Uterus (tissue), 4 donors: Measurements from ENCODE around the gene MAN2B2. TPM values are rescaled to one million over a fixed set of nuclear protein-coding genes. Genes with fewer than 3 reads are reported as not detected.

Experiments
- DNase-seq, 2 donors: peaks; one replicate each; pipeline ENCODE4 v3.0.0-alpha.2; 2019 to 2020
- H3K27ac ChIP-seq, 2 donors: fragments of 200-600 bp; sonication (generic); 1 replicate in 1 of 2; 2 replicates in 1 of 2; pipeline ENCODE4 v1.5.1; 2016 to 2018
- H3K27me3 ChIP-seq, 2 donors: fragments of 200-600 bp; sonication (generic); one replicate each; pipeline ENCODE4 v1.5.1; 2018 to 2019; ENCODE audit warnings: control low read depth in 1 of 2
- H3K36me3 ChIP-seq, 2 donors: fragments of 200-600 bp; sonication (generic); one replicate each; pipeline ENCODE4 v1.5.1; 2019; ENCODE audit warnings: control low read depth in 1 of 2
- H3K4me1 ChIP-seq, 2 donors: fragments of 200-600 bp; sonication (generic); one replicate each; pipeline ENCODE4 v1.5.1; 2018 to 2019; ENCODE audit warnings: control low read depth in 1 of 2
- H3K4me3 ChIP-seq, 2 donors: fragments of 200-600 bp; sonication (generic); 1 replicate in 1 of 2; 2 replicates in 1 of 2; pipeline ENCODE4 v1.5.1; 2018 to 2019; ENCODE audit warnings: mild to moderate bottlenecking in 1 of 2
- H3K9me3 ChIP-seq, 2 donors: fragments of 200-600 bp; sonication (generic); one replicate each; pipeline ENCODE4 v1.5.1; 2019; ENCODE audit warnings: control low read depth in 1 of 2
- CTCF ChIP-seq, 4 experiments: fragments of 200-600 bp in 2 of 4; fragments of 450-650 bp in 2 of 4; sonication (generic) in 2 of 4; IDR thresholded peaks; one replicate each; pipeline ENCODE4 v1.5.1; 2016 to 2019; ENCODE audit warnings: antibody characterized with exemption in 4 of 4, mild to moderate bottlenecking in 2 of 4, moderate library complexity in 1 of 4
- POLR2A ChIP-seq, 2 donors: fragments of 450-650 bp; IDR thresholded peaks; one replicate each; pipeline ENCODE4 v1.6.1; 2016; ENCODE audit warnings: antibody characterized with exemption in 2 of 2, mild to moderate bottlenecking in 1 of 2, moderate library complexity in 1 of 2
- intact Hi-C: fragments of 100-400 bp; cut with DNase I; formaldehyde crosslinking; loops from one replicate; pipeline ENCODE4 v1.15.1; 2023; ENCODE audit warnings: low total_unique reads
- total RNA-seq, 4 donors: library from RNA; depleted of rRNA in 3 of 4; stranded (reverse); fragments of >200 nt in 3 of 4; gene quantifications; one replicate each; pipeline versions ENCODE4 v1.1.0 to v1.2.4, GENCODE V29; 2014 to 2023
- donor health status: DM: yes; HTN: yes; CAD: no.

The MAN2B2 gene
- total RNA-seq, 4 donors from 2014 or later = 14.8 to 30.8 (median 19.2) TPM

DNA sequence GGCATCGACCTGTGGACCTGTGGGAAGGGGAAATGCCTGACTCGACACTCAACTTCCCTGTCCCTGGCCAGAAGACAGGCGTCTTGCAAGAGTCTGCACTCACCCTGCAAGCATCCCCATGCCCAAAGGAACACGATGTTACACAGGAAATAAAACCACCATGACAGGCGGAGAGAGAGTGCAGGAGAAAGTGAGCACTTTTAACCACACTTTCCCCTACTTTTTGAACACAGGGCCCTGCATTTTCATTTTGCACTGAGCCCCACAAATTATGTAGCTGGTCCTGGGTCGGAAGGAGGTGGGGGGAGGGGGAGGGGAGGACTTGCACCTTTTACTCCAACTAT, 13.8 kb upstream of the MAN2B2 start:
- intact Hi-C loops = no loop called here
- no peak for TF ChIP-seq CTCF (IDR thresholded peaks at IDR 0.05)
- TF ChIP-seq POLR2A (IDR thresholded peaks at IDR 0.05) = no peak
- no peaks in the 10 kb centered on the region for H3K36me3 ChIP-seq
- H3K9me3 ChIP-seq = no peaks in the 10 kb centered on the region
- DNase-seq = no peak
- H3K27ac ChIP-seq = no peak overlapping the region
- peaks cover 0 to 8% of the 10 kb centered on the region in 2 donors for H3K27me3 ChIP-seq
- H3K4me3 ChIP-seq = no peak overlapping the region
- peaks cover 0 to 5% of the 10 kb centered on the region in 2 donors for H3K4me1 ChIP-seq

DNA sequence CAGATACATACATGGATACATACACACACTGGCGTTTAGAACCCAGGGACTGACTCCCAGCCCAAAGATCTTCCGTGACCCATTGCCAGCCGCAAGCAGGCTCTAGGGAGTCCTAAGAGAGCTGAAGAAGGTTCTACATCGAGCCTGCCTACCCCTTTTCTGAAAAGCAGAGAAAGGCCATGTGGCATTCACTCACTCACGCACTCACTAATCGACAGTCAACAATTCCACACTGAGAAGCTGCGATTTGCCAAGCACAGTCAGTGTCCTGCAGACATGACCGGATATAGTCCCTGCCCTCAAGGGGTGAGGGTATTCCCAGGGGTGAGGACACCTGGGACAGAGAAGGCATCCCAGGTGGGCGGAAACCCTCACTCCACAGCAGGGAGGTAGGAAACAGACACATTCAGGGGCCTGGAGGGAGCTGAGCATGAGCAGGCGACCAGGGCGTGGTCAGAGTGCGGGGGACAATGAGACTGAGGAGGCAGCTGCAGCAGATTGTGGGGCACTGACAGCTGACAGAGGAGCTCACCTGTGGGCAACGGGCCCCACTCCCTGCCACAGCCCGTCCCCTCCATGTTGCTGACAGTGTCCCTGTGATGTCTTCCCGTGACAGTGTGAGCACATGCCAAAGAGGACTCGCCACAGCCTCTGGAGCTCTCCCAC, 13.2 kb upstream of the MAN2B2 start:
- DNase-seq = no peak
- intact Hi-C loops = no loop called here
- H3K27me3 ChIP-seq = peaks cover 0 to 8% of the 10 kb centered on the region in 2 donors
- no peaks in the 10 kb centered on the region for H3K9me3 ChIP-seq
- TF ChIP-seq CTCF (IDR thresholded peaks at IDR 0.05) = no peak
- TF ChIP-seq POLR2A (IDR thresholded peaks at IDR 0.05) = no peak
- H3K4me3 ChIP-seq = no peak overlapping the region
- H3K4me1 ChIP-seq = peaks cover 0 to 5% of the 10 kb centered on the region in 2 donors
- no peaks in the 10 kb centered on the region for H3K36me3 ChIP-seq
- no peak overlapping the region for H3K27ac ChIP-seq

GRCh38 chr4:6562931-6563901, 11.8 kb upstream of the MAN2B2 start:
- Histone ChIP-seq H3K4me3 (peak overlapping the region in 1 of 2 donors; percentile 26), H3K4me1 (peaks cover 0 to 5% of the 10 kb centered on the region in 2 donors), H3K27me3 (peaks cover 0 to 8% of the 10 kb centered on the region in 2 donors), H3K27ac (no peak overlapping the region), H3K9me3 (no peaks in the 10 kb centered on the region), H3K36me3 (no peaks in the 10 kb centered on the region)
- intact Hi-C loops = no loop called here
- no peak for DNase-seq
- TF ChIP-seq CTCF (IDR thresholded peaks at IDR 0.05) (no peak), POLR2A (IDR thresholded peaks at IDR 0.05) (no peak)

DNA sequence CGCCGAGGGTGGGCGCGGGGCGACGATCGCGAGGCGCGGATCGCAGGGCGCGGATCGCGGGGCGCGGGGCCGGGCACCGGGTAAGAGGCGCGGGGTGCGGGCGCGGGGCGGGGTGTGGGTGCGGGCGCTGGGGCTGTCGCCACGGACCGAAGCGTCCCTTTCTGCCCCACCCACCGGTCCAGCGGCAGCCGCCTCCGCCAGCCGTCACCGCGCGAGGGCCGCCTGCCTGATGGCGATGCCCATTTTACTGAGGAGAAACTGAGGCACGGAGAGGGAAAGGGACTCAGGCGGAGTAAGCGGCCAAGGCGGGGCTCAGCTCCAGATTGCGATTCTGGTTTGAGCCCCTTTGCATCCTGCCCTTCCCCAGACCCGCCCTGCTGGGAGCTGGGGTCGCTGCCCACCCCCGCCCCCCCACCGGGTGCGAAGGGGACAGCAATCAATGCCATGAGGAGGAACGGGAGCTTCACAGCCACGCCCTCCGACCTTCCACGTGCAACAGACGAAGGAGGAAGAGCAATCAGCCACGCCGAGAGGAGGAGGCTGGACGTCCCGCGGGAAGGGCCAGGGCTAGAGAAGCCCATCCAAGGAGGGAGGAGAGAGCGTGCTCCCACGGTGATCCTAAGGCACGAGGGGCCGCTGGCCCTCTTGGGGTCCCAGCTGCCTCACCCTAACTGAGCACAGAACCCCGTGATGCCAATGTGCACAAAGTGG, 10.9 kb upstream of the MAN2B2 start:
- intact Hi-C loops = no loop called here

More for the DNA sequence above, 10.9 kb upstream of the MAN2B2 start:
- Histone ChIP-seq H3K27me3 (peaks cover 0 to 8% of the 10 kb centered on the region in 2 donors), H3K27ac (no peak overlapping the region), H3K4me1 (peaks cover 0 to 5% of the 10 kb centered on the region in 2 donors), H3K9me3 (no peaks in the 10 kb centered on the region), H3K4me3 (no peak overlapping the region), H3K36me3 (no peaks in the 10 kb centered on the region)
- no peak for TF ChIP-seq CTCF (IDR thresholded peaks at IDR 0.05)
- TF ChIP-seq POLR2A (IDR thresholded peaks at IDR 0.05) = no peak
- no peak for DNase-seq
